B cell (primary cell): ENCODE measurements around the gene PYROXD2. TPM values are rescaled to one million over a fixed set of nuclear protein-coding genes. Genes with fewer than 3 reads are reported as not detected.

Source experiments
- ATAC-seq: fragments of 200-7000 bp; cut with Tn5 transposase; one replicate; pipeline ENCODE4 v1.10.0; 2021; ENCODE audit warnings: low read depth, mild to moderate bottlenecking, moderate number of reproducible peaks, moderate library complexity
- CTCF ChIA-PET: fragments of 350-600 bp; sonication (Branson Sonifier 250); formaldehyde crosslinking; loops from one replicate; lab custom pipeline; 2021; ENCODE audit warnings: antibody characterized with exemption, inconsistent platforms; lab: Charles Lee
- POLR2A ChIA-PET: fragments of 350-600 bp; sonication (Branson Sonifier 250); formaldehyde crosslinking; loops from one replicate; lab custom pipeline; 2021; ENCODE audit warnings: antibody characterized with exemption; lab: Charles Lee
- DNase-seq: peaks from one replicate; pipeline ENCODE4 v3.0.0; 2013
- H2AFZ ChIP-seq: 2 replicates; pipeline ENCODE4 v1.6.1; 2012; ENCODE audit warnings: mild to moderate bottlenecking, low read depth, low read length; ENCODE audit not compliant: insufficient read depth, poor library complexity, severe bottlenecking
- H3K27ac ChIP-seq, 2 donors: 1 replicate in 1 of 2; 2 replicates in 1 of 2; pipeline ENCODE4 v1.5.1; 2012 to 2013; ENCODE audit warnings: low read length in 2 of 2, mild to moderate bottlenecking in 2 of 2, moderate library complexity in 1 of 2
- H3K27me3 ChIP-seq, 4 experiments: fragments of 200-600 bp in 1 of 4; sonication (generic) in 1 of 4; replicated peaks in 1 of 4; 1 replicate in 2 of 4; 2 replicates in 2 of 4; pipeline versions ENCODE4 v1.6.1 to v1.7.0; 2013 to 2016; ENCODE audit warnings: low read length in 3 of 4, mild to moderate bottlenecking in 2 of 4, mixed read lengths in 1 of 4, moderate library complexity in 1 of 4; ENCODE audit not compliant: insufficient read depth in 4 of 4, control insufficient read depth in 3 of 4; ENCODE audit errors: control extremely low read depth in 1 of 4
- H3K36me3 ChIP-seq, 2 experiments: replicated peaks in 1 of 2; 1 replicate in 1 of 2; 2 replicates in 1 of 2; pipeline versions ENCODE4 v1.6.1 to v1.7.1; 2013; ENCODE audit warnings: low read length in 1 of 2; ENCODE audit not compliant: insufficient read depth in 2 of 2, control insufficient read depth in 1 of 2; ENCODE audit errors: control extremely low read depth in 1 of 2, extremely low read depth in 1 of 2
- H3K4me1 ChIP-seq, 2 donors: fragments of 200-600 bp in 1 of 2; sonication (generic) in 1 of 2; 1 replicate in 1 of 2; 2 replicates in 1 of 2; pipeline versions ENCODE4 v1.5.1 to v1.6.1; 2013 to 2017; ENCODE audit warnings: low read length in 2 of 2; ENCODE audit not compliant: control insufficient read depth in 2 of 2, insufficient read depth in 2 of 2
- H3K4me2 ChIP-seq: replicated peaks from 2 replicates; pipeline ENCODE3; 2012; ENCODE audit warnings: mild to moderate bottlenecking, low read depth, low read length; ENCODE audit not compliant: poor library complexity, severe bottlenecking
- H3K4me3 ChIP-seq, 5 experiments: fragments of 200-600 bp in 1 of 5; sonication (generic) in 1 of 5; 1 replicate in 3 of 5; 2 replicates in 2 of 5; pipeline versions ENCODE4 v1.5.1 to v1.7.0; 2011 to 2016; ENCODE audit warnings: low read length in 4 of 5, mild to moderate bottlenecking in 4 of 5, low read depth in 2 of 5, control low read depth in 1 of 5, moderate library complexity in 1 of 5; ENCODE audit not compliant: insufficient read depth in 1 of 5; ENCODE audit errors: control extremely low read depth in 1 of 5, extremely low read depth in 1 of 5
- H3K79me2 ChIP-seq: fragments of 200-600 bp; sonication (generic); one replicate; pipeline ENCODE4 v1.6.0; 2016; ENCODE audit warnings: low read length; ENCODE audit not compliant: control insufficient read depth, insufficient read depth
- H3K9ac ChIP-seq: fragments of 200-600 bp; sonication (generic); 2 replicates; pipeline ENCODE4 v1.6.1; 2017; ENCODE audit warnings: mild to moderate bottlenecking, low read length, moderate library complexity
- H3K9me3 ChIP-seq, 3 donors: one replicate each; pipeline versions ENCODE4 v1.6.1 to v1.7.1; 2013; ENCODE audit warnings: low read length in 2 of 3; ENCODE audit not compliant: control insufficient read depth in 2 of 3, insufficient read depth in 1 of 3; ENCODE audit errors: control extremely low read depth in 1 of 3
- H4K20me1 ChIP-seq: 2 replicates; pipeline ENCODE4 v1.6.0; 2012; ENCODE audit warnings: mild to moderate bottlenecking, low read length; ENCODE audit not compliant: insufficient read depth, control insufficient read depth, poor library complexity, severe bottlenecking
- H3K27ac Mint-ChIP-seq: one replicate; pipeline ENCODE4 v1.8.0; 2021; ENCODE audit warnings: mixed read lengths
- H3K27me3 Mint-ChIP-seq: one replicate; pipeline ENCODE4 v1.8.0; 2021; ENCODE audit warnings: mixed read lengths
- H3K4me1 Mint-ChIP-seq: one replicate; pipeline ENCODE4 v1.8.0; 2021; ENCODE audit warnings: mixed read lengths
- H3K4me3 Mint-ChIP-seq: one replicate; pipeline ENCODE4 v1.8.0; 2021; ENCODE audit warnings: mixed read lengths
- H3K9me3 Mint-ChIP-seq: one replicate; pipeline ENCODE4 v1.8.0; 2022; ENCODE audit warnings: mixed read lengths; ENCODE audit not compliant: insufficient read depth
- CTCF ChIP-seq: fragments of 200-600 bp; IDR thresholded peaks from one replicate; pipeline ENCODE4 v1.8.0; 2022; ENCODE audit warnings: antibody characterized with exemption, mild to moderate bottlenecking
- EZH2 ChIP-seq: IDR thresholded peaks from 2 replicates; pipeline ENCODE4 v1.6.1; 2012; ENCODE audit warnings: borderline replicate concordance, low read depth, mild to moderate bottlenecking, moderate library complexity, low read length; ENCODE audit not compliant: insufficient read depth, poor library complexity, severe bottlenecking
- WGBS: methylation state at CpG from one replicate; pipeline ENCODE4 v1.1.5; 2013; ENCODE audit warnings: missing lambda C conversion rate; ENCODE audit not compliant: insufficient coverage; 5-methylcytosine and 5-hydroxymethylcytosine counted together
- intact Hi-C: fragments of 100-400 bp; cut with micrococcal nuclease; formaldehyde crosslinking; loops from one replicate; pipeline ENCODE4 v1.10.0; 2022
- polyA plus RNA-seq: library from polyadenylated mRNA; depleted of rRNA; stranded (reverse); fragments of >200 nt; gene quantifications from 2 replicates; pipeline ENCODE4 v1.2.3, GENCODE V29; 2012
- total RNA-seq, 2 donors: library from RNA; stranded (reverse); fragments of 120-200 nt in 1 of 2; gene quantifications; 1 replicate in 1 of 2; 2 replicates in 1 of 2; pipeline versions ENCODE4 v1.2.3 to v1.2.4, GENCODE V29; 2013 to 2022

Gene PYROXD2
- total and polyA plus RNA-seq, 2 donors (not counting 1 experiment from before 2014, with no cell fraction given) = 25.1 to 960 TPM

- Histone ChIP-seq H3K4me2 (no peak overlapping the region), H3K36me3 (no peaks in the 10 kb centered on the region), H3K4me1 (no peaks in the 10 kb centered on the region), H3K9me3 (peaks cover 0 to 3% (median 0%) of the 10 kb centered on the region in 3 donors), H3K4me3 (no peak overlapping the region), H3K27me3 (no peaks in the 10 kb centered on the region), H3K79me2 (no peaks in the 10 kb centered on the region), H3K27ac (no peak overlapping the region), H4K20me1 (no peaks in the 10 kb centered on the region), H3K9ac (no peak overlapping the region), H2AFZ (no peak overlapping the region)
- 96% methylated on average over 23 of the region's 23 CpGs for WGBS
- ChIA-PET CTCF (interaction anchor here (1.4 kb wide), 1 partner anchor 10 kb away, joined by 3 read pairs; no protein-coding TSS in a partner anchor), POLR2A (no interaction called here)
- Mint-ChIP-seq H3K4me1 (no peaks in the 10 kb centered on the region), H3K4me3 (no peak overlapping the region), H3K9me3 (peaks cover 2% of the 10 kb centered on the region), H3K27ac (no peak overlapping the region), H3K27me3 (no peaks in the 10 kb centered on the region)
- intact Hi-C loops = no loop called here
- ATAC-seq = no peak
- DNase-seq = no peak
- TF ChIP-seq EZH2 (no peak), CTCF (no peak)
These were observed 11.9 kb downstream of the PYROXD2 start for GRCh38 chr10:98402931-98403718.

GRCh38 chr10:98402478-98402877 is 12.5 kb downstream of the PYROXD2 start:
- DNase-seq (no peak), ATAC-seq (no peak)
- TF ChIP-seq EZH2 (no peak), CTCF (no peak)
- ChIA-PET CTCF (interaction anchor here (1.4 kb wide), 1 partner anchor 10 kb away, joined by 3 read pairs; no protein-coding TSS in a partner anchor), POLR2A (no interaction called here)
- Mint-ChIP-seq H3K9me3 (peaks cover 2% of the 10 kb centered on the region), H3K27ac (no peak overlapping the region), H3K4me1 (no peaks in the 10 kb centered on the region), H3K4me3 (no peak overlapping the region), H3K27me3 (no peaks in the 10 kb centered on the region)
- Histone ChIP-seq H3K36me3 (no peaks in the 10 kb centered on the region), H3K4me1 (no peaks in the 10 kb centered on the region), H4K20me1 (no peaks in the 10 kb centered on the region), H3K4me3 (no peak overlapping the region), H3K27ac (no peak overlapping the region), H2AFZ (no peak overlapping the region), H3K4me2 (no peak overlapping the region), H3K9me3 (peaks cover 0 to 3% (median 0%) of the 10 kb centered on the region in 3 donors), H3K79me2 (no peaks in the 10 kb centered on the region), H3K9ac (no peak overlapping the region), H3K27me3 (no peaks in the 10 kb centered on the region)
- intact Hi-C loops = no loop called here
- WGBS = 100% methylated on average over 3 of the region's 7 CpGs
